ENCODE data around the gene TMEM150A.

DNA sequence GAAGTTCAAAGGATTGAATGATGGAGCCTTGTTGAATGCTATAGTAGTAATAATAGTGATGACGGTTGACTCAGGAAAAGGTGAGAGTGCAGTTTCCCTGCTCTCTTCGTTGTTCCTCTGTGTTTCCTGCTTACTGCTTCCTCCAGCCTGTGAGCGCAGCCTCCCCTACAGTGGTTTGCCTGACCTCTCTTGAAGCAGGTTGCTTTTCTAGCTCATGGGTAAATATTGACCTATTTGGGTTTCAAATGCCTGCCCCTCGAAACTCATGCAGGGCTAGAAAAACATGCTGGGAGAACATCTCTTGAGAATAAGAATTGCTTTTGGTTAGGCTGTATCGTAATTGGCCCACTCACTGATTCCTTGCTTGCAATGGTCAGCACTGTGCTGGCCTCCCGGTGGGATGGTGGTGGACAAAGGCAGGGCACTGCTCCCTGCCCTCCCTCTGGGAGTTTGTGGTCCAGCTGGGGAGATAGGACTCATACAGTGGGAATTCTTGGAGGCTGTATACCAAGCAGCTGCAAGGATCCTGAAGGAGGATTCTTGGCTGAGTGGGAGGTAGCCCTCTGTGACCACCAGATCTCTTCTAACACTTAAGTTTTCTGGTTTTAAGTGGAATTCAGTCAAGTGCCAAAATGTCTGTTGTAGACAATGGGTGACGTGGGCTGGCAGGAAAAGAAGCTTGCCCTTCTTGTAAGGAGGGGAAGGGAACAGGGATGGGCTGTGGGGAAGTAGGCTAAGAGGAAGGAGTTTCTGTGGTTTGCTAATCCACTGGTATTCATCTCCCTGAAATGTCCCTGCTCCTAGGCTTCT lies 12.3 kb downstream of the TMEM150A start:
- TF ChIP-seq CTCF (conservative IDR thresholded peaks at IDR 0.05; ENCODE audit: low read length) (no peak), EZH2phosphoT487 (IDR thresholded peaks at IDR 0.05; ENCODE audit: borderline replicate concordance, low read depth, low read length) (no peak)

All from OCI-LY7 (cell line).